Activated CD4-positive, alpha-beta T cell treated with anti-CD3 and anti-CD28 coated beads for 48 hours (primary cell): ENCODE data around the gene NUDT16L1.

ENCODE experiments used
- DNase-seq: peaks from one replicate; pipeline ENCODE4 v3.0.0-alpha.2; 2020

NUDT16L1 gene

GRCh38 chr16:4693296-4693955 is at the start of gene NUDT16L1:
NUDT16L1 (plus strand) TSS chr16:4693562; CDS start chr16:4693727, 165 bp downstream.
- peak; percentile 97 for DNase-seq

- DNase-seq = no peak
Measured at GRCh38 chr16:4646773-4647643, 46.4 kb upstream of the NUDT16L1 start.

GRCh38 chr16:4647644-4647980 is 45.8 kb upstream of the NUDT16L1 start:
- DNase-seq = no peak

- DNase-seq = peak; percentile 32
Measured at GRCh38 chr16:4648917-4649316, 44.4 kb upstream of the NUDT16L1 start.

- DNase-seq = peak; percentile 48
Measured at GRCh38 chr16:4649744-4650442, 43.5 kb upstream of the NUDT16L1 start.

- peak; percentile 88 for DNase-seq
Measured at GRCh38 chr16:4650443-4651074, 42.8 kb upstream of the NUDT16L1 start.

- no peak for DNase-seq
Measured at GRCh38 chr16:4651827-4652226, 41.5 kb upstream of the NUDT16L1 start.

GRCh38 chr16:4652561-4652960 is 40.8 kb upstream of the NUDT16L1 start:
- no peak for DNase-seq

- DNase-seq = no peak
Measured at GRCh38 chr16:4654011-4654963, 39.1 kb upstream of the NUDT16L1 start.

- DNase-seq = no peak
Measured at GRCh38 chr16:4654964-4655590, 38.3 kb upstream of the NUDT16L1 start.

GRCh38 chr16:4655801-4656200 is 37.6 kb upstream of the NUDT16L1 start:
- DNase-seq = no peak

GRCh38 chr16:4656221-4656620 is 37.1 kb upstream of the NUDT16L1 start:
- no peak for DNase-seq

GRCh38 chr16:4656695-4657686 is 36.4 kb upstream of the NUDT16L1 start:
- no peak for DNase-seq

- no peak for DNase-seq
Measured at GRCh38 chr16:4659363-4660353, 33.7 kb upstream of the NUDT16L1 start.

GRCh38 chr16:4660454-4661007 is 32.8 kb upstream of the NUDT16L1 start:
- DNase-seq = peak; percentile 84

- no peak for DNase-seq
Measured at GRCh38 chr16:4661661-4662060, 31.7 kb upstream of the NUDT16L1 start.

GRCh38 chr16:4663465-4663776 is 29.9 kb upstream of the NUDT16L1 start:
- DNase-seq = no peak

GRCh38 chr16:4663777-4664465 is 29.4 kb upstream of the NUDT16L1 start:
- no peak for DNase-seq
